T follicular helper cell (primary cell): ENCODE measurements around the gene NEDD4L.

Experiments
- DNase-seq: peaks from one replicate; pipeline ENCODE4 v3.0.0-alpha.2; 2020; ENCODE audit warnings: low read depth

The NEDD4L gene

GRCh38 chr18:58095222-58095621 is 51.2 kb downstream of the NEDD4L start:
- no peak for DNase-seq

GRCh38 chr18:58095655-58096054 is 51.6 kb downstream of the NEDD4L start:
- no peak for DNase-seq

- no peak for DNase-seq
These were observed 52.6 kb downstream of the NEDD4L start for GRCh38 chr18:58096658-58097057.

GRCh38 chr18:58097121-58097906 is 53.3 kb downstream of the NEDD4L start:
- no peak for DNase-seq

GRCh38 chr18:58097907-58098166 is 53.8 kb downstream of the NEDD4L start:
- DNase-seq: no peak

- DNase-seq: no peak
These were observed 54.7 kb downstream of the NEDD4L start for GRCh38 chr18:58098706-58099105.

GRCh38 chr18:58100154-58100553 is 56.1 kb downstream of the NEDD4L start:
- no peak for DNase-seq

- no peak for DNase-seq
These were observed 57.3 kb downstream of the NEDD4L start for GRCh38 chr18:58101291-58101794.

- DNase-seq: no peak
These were observed 58.0 kb downstream of the NEDD4L start for GRCh38 chr18:58102018-58102417.

GRCh38 chr18:58102875-58103274 is 58.8 kb downstream of the NEDD4L start:
- DNase-seq: no peak

- no peak for DNase-seq
These were observed 59.4 kb downstream of the NEDD4L start for GRCh38 chr18:58103339-58103985.

GRCh38 chr18:58104096-58104495 is 60.1 kb downstream of the NEDD4L start:
- DNase-seq: no peak

- DNase-seq: no peak
These were observed 61.3 kb downstream of the NEDD4L start for GRCh38 chr18:58105206-58105887.

- no peak for DNase-seq
These were observed 61.8 kb downstream of the NEDD4L start for GRCh38 chr18:58105888-58106260.

GRCh38 chr18:58106289-58107070 is 62.5 kb downstream of the NEDD4L start:
- DNase-seq: no peak

GRCh38 chr18:58109256-58109655 is 65.2 kb downstream of the NEDD4L start:
- no peak for DNase-seq

- DNase-seq: no peak
These were observed 66.4 kb downstream of the NEDD4L start for GRCh38 chr18:58110398-58110797.

GRCh38 chr18:58112174-58112573 is 68.1 kb downstream of the NEDD4L start:
- no peak for DNase-seq

GRCh38 chr18:58113337-58113736 is 69.3 kb downstream of the NEDD4L start:
- DNase-seq: no peak

GRCh38 chr18:58114766-58115165 is 70.7 kb downstream of the NEDD4L start:
- no peak for DNase-seq

- DNase-seq: no peak
These were observed 72.8 kb downstream of the NEDD4L start for GRCh38 chr18:58116818-58117217.

- no peak for DNase-seq
These were observed 73.9 kb downstream of the NEDD4L start for GRCh38 chr18:58117786-58118403.
